HUES6 (cell line): ENCODE data around the gene ZNF132.
"Not testable (repeated sequence)": the region's sequence is repeated elsewhere in the genome, so short reads cannot be mapped to it uniquely, and the experiment has no call there.

ENCODE experiments used
- H3K27ac ChIP-seq: 2 replicates; pipeline ENCODE4 v1.7.0; 2013; ENCODE audit warnings: low read depth, mild to moderate bottlenecking, low read length, inconsistent platforms
- H3K27me3 ChIP-seq: 2 replicates; pipeline ENCODE4 v1.6.1; 2013; ENCODE audit warnings: low read length; ENCODE audit not compliant: control insufficient read depth, insufficient read depth
- H3K36me3 ChIP-seq: 2 replicates; pipeline ENCODE4 v1.6.1; 2013; ENCODE audit warnings: low read length; ENCODE audit not compliant: control insufficient read depth, insufficient read depth
- H3K4me1 ChIP-seq: 2 replicates; pipeline ENCODE4 v1.6.1; 2013; ENCODE audit warnings: low read length; ENCODE audit not compliant: control insufficient read depth, insufficient read depth
- H3K4me3 ChIP-seq: 2 replicates; pipeline ENCODE4 v1.5.1; 2013; ENCODE audit warnings: low read depth, low read length
- H3K9ac ChIP-seq: one replicate; pipeline ENCODE4 v1.6.1; 2013; ENCODE audit warnings: mild to moderate bottlenecking, low read length
- H3K9me3 ChIP-seq: 2 replicates; pipeline ENCODE4 v1.6.1; 2013; ENCODE audit warnings: low read depth, low read length; ENCODE audit not compliant: control insufficient read depth, insufficient read depth

The ZNF132 gene

GRCh38 chr19:58434217-58434616 is 5.7 kb downstream of the ZNF132 start:
- Histone ChIP-seq H3K27ac (no peak overlapping the region), H3K9me3 (peaks cover 91% of the 10 kb centered on the region), H3K4me1 (no peaks in the 10 kb centered on the region), H3K4me3 (no peak overlapping the region), H3K36me3 (peaks cover 59% of the 10 kb centered on the region), H3K27me3 (no peaks in the 10 kb centered on the region), H3K9ac (no peak overlapping the region)

DNA sequence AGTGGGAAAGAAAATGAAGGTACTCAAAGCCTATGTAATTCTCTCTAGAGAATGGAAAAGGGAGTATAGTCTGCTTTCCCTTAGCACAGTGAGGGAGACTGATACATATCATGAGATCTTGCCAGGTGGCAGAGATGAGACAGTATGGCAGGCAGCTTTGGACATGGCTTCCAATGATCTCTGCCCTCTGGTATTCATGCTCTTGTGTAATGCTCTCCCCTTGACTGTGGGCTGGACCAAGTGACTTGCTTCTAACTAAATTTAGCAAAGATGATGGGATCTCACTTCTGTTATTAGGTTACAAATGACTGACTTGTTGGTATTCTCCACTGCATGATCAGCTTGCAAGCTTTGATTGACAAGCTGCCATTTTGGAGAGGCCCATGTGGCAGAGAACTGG is 10.2 kb downstream of the ZNF132 start:
- peaks cover 78% of the 10 kb centered on the region for H3K9me3 ChIP-seq
- no peak overlapping the region for H3K9ac ChIP-seq

DNA sequence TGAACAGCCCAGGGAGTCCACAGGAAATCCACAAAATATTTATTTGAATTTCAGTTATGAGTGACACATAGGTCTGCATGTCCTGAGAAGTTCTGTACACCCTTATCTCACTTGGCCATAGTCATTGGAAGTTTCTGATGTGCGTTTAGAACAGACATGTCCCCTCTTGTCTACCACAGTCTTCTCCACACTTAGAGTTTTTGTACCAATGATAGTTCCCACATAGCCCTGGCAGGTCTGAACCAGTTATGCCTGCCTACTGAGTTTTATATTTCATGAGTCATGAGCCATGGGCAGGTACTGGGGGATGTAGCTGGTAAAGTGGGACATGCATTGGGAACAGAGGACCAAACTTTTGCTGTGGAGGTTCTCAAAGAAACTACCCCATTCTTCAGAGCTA is 11.3 kb downstream of the ZNF132 start:
- Histone ChIP-seq H3K4me1 (no peaks in the 10 kb centered on the region), H3K4me3 (no peak overlapping the region), H3K27me3 (no peaks in the 10 kb centered on the region), H3K9me3 (peaks cover 67% of the 10 kb centered on the region), H3K36me3 (peaks cover 23% of the 10 kb centered on the region), H3K9ac (no peak overlapping the region), H3K27ac (no peak overlapping the region)

More for the DNA sequence above, 10.2 kb downstream of the ZNF132 start:
- Histone ChIP-seq H3K4me3 (no peak overlapping the region), H3K27me3 (no peaks in the 10 kb centered on the region), H3K36me3 (peaks cover 34% of the 10 kb centered on the region), H3K4me1 (no peaks in the 10 kb centered on the region), H3K27ac (no peak overlapping the region)

GRCh38 chr19:58417071-58417470 is 22.9 kb downstream of the ZNF132 start:
- peaks cover 39% of the 10 kb centered on the region for H3K36me3 ChIP-seq
- H3K9me3 ChIP-seq = no peaks in the 10 kb centered on the region
- no peak overlapping the region for H3K4me3 ChIP-seq
- H3K9ac ChIP-seq = no peak overlapping the region
- H3K4me1 ChIP-seq = no peaks in the 10 kb centered on the region
- no peak overlapping the region for H3K27ac ChIP-seq
- H3K27me3 ChIP-seq = no peaks in the 10 kb centered on the region

GRCh38 chr19:58416604-58417003 is 23.3 kb downstream of the ZNF132 start:
- no peak overlapping the region for H3K27ac ChIP-seq
- H3K36me3 ChIP-seq = peaks cover 39% of the 10 kb centered on the region
- H3K27me3 ChIP-seq = no peaks in the 10 kb centered on the region
- H3K9ac ChIP-seq = no peak overlapping the region
- H3K4me3 ChIP-seq = no peak overlapping the region
- no peaks in the 10 kb centered on the region for H3K4me1 ChIP-seq
- H3K9me3 ChIP-seq = no peaks in the 10 kb centered on the region

DNA sequence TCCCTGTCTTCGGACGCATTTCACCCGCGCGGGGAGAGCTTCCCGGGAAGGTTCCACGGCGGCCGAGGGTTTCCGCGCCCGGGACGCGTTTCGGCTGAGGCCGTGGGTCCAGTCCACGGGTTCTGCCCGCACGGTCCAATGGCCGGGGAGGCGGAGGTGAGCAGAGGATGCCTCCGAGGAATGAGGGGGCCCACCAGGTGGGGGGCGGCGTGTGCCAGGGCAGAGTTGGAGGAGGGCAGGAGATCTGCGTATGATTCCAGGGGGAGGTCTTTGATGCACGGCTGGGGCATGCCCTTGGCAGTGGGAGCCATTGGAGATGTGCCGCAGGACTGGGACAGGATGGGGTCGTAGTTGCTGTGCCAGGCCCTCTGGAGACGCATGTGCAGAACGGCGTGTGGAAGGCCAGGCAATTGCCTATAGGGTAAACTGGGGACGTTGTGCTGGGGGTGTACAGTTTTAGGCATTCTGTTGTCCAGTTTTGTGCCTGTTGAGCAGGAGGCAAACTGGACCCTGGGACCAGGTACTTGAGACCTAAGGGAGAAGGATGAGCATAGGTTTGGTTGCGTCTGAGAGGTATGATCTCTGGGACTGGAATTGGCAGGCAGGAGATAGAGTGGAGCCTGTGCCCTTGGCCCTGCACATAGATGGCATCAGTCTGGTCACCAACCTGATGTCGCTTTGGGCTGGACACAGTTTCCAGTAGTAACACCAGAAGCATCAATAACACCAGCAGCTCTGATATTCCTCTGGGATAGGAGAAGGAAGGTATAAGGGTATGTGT is 30.8 kb downstream of the ZNF132 start:
- H3K4me1 ChIP-seq = peaks cover 7% of the 10 kb centered on the region; the same call in 1 of the 2 replicates
- H3K4me3 ChIP-seq = peak overlapping the region; percentile 90
- no peak overlapping the region for H3K27ac ChIP-seq
- no peaks in the 10 kb centered on the region for H3K36me3 ChIP-seq
- peak overlapping the region; percentile 77 for H3K9ac ChIP-seq
- no peaks in the 10 kb centered on the region for H3K9me3 ChIP-seq
- H3K27me3 ChIP-seq = no peaks in the 10 kb centered on the region

DNA sequence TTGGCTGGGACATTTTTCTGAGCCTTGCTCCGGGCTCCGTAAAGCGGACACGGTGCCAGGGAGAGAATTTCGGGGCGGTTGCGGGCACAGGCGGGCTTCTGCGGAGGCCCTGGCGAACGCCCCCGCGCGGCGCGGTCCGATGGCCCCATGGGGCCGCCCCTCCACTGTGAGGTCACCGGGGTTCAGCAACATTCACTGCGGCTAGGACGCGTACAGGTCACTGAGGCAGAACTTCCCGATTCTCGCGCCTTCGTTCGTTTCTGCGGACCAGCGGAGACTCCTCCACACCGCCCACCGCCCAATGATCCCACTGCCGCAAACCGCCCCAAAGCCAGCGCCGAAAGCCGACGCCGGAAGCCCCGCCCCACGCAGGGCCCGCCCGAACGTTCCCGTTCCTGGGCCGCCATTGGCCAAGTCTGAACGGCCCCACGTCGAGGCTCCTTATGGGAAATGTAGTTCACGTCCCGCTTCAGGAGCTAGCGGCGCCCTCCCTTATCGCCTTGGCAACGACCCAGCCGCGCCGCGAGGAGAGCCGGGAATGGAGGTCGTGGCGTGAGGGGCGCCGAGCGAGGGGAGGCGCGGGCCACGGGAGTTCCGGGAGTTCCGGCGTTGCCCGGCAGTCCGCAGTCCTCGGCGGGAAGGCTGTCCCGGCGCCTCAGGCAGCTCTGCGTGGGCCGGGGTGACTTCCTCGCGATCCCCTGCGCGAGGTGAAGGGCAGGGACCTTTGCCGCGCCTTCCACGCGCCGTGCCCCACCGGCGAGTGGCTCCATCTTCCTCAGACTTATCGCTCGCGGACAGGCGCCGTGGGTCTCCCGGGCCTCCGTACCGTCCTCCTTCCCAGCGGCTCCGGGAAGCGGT is 31.6 kb downstream of the ZNF132 start, which contains the start of gene ZNF584:
ZNF584 (plus strand) TSS at position 498 of the 858 bp plus-strand sequence. CDS start 499 bp downstream, outside the sequence.
- Histone ChIP-seq H3K9me3 (no peaks in the 10 kb centered on the region), H3K4me3 (peak within 1 kb of the TSS; percentile 90), H3K36me3 (no peaks in the 10 kb centered on the region), H3K27ac (peak within 1 kb of the TSS; percentile 30; the same call in 1 of the 2 replicates), H3K27me3 (no peaks in the 10 kb centered on the region), H3K9ac (peak within 1 kb of the TSS; percentile 79), H3K4me1 (peaks cover 7% of the 10 kb centered on the region; the same call in 1 of the 2 replicates)

DNA sequence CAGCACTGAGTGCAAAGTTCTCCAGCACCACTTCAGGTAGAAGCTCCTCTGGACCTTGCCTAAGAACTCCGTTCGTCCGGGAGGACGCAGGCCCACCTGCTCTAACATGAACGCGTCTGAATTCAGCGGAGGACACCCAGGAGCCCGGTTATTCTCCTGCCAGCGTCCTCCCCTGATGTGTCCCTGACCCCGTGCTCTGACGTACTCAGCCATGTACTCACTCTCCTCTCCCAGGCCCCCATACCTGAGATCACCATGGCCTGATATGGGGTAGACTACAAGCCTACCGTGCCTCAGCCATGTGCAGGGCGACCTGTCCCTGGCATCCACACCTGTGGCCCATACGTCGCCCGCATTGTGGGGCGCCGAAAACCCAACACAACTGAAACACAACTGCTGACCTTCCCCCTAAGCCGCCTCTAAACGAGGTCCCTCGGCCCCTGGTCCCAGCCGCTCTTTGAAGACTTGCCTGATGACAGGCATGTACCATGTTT is 32.2 kb downstream of the ZNF132 start:
- H3K27me3 ChIP-seq = no peaks in the 10 kb centered on the region
- no peaks in the 10 kb centered on the region for H3K9me3 ChIP-seq

GRCh38 chr19:58406818-58407657 is 32.9 kb downstream of the ZNF132 start:
- Histone ChIP-seq H3K27ac (no peak overlapping the region), H3K36me3 (no peaks in the 10 kb centered on the region)

More for the DNA sequence above, 32.2 kb downstream of the ZNF132 start:
- Histone ChIP-seq H3K4me3 (peak overlapping the region; percentile 90), H3K9ac (peak overlapping the region; percentile 79), H3K4me1 (peaks cover 7% of the 10 kb centered on the region; the same call in 1 of the 2 replicates), H3K27ac (peak overlapping the region; percentile 30; the same call in 1 of the 2 replicates), H3K36me3 (no peaks in the 10 kb centered on the region)

GRCh38 chr19:58403920-58404478 is 36.0 kb downstream of the ZNF132 start:
- not testable (repeated sequence) for H3K27me3 ChIP-seq, H3K9me3 ChIP-seq, H3K4me3 ChIP-seq, H3K9ac ChIP-seq, H3K27ac ChIP-seq, H3K36me3 ChIP-seq
- peaks cover 14% of the 10 kb centered on the region for H3K4me1 ChIP-seq

More at GRCh38 chr19:58406818-58407657, 32.9 kb downstream of the ZNF132 start:
- Histone ChIP-seq H3K4me3 (peak overlapping the region; percentile 90), H3K9me3 (no peaks in the 10 kb centered on the region), H3K9ac (peak overlapping the region; percentile 79), H3K4me1 (peaks cover 7% of the 10 kb centered on the region; the same call in 1 of the 2 replicates), H3K27me3 (no peaks in the 10 kb centered on the region)
